Parathyroid adenoma (tissue), 2 donors: ENCODE results near the gene BAZ2B.

Source experiments
- H2AFZ ChIP-seq: fragments of 300-600 bp; sonication (generic); one replicate; pipeline ENCODE4 v1.7.0; 2017; ENCODE audit warnings: antibody characterized with exemption, mild to moderate bottlenecking
- H3K27ac ChIP-seq: fragments of 300-600 bp; sonication (generic); one replicate; pipeline ENCODE4 v1.7.0; 2017
- H3K27me3 ChIP-seq: fragments of 300-600 bp; sonication (generic); one replicate; pipeline ENCODE4 v1.7.0; 2017; ENCODE audit warnings: low read length; ENCODE audit not compliant: control insufficient read depth, insufficient read depth
- H3K36me3 ChIP-seq: fragments of 300-600 bp; sonication (generic); one replicate; pipeline ENCODE4 v1.7.0; 2017; ENCODE audit warnings: low read length; ENCODE audit not compliant: control insufficient read depth, insufficient read depth
- H3K4me1 ChIP-seq: fragments of 300-600 bp; sonication (generic); one replicate; pipeline ENCODE4 v1.7.0; 2017; ENCODE audit warnings: control low read depth
- H3K4me2 ChIP-seq: fragments of 300-600 bp; sonication (generic); one replicate; pipeline ENCODE4 v1.7.0; 2017; ENCODE audit warnings: low read length
- H3K4me3 ChIP-seq: fragments of 300-600 bp; sonication (generic); one replicate; pipeline ENCODE4 v1.7.0; 2017; ENCODE audit warnings: low read depth, low read length
- H3K79me2 ChIP-seq: fragments of 300-600 bp; sonication (generic); one replicate; pipeline ENCODE4 v1.7.0; 2017; ENCODE audit warnings: control low read depth
- H3K9ac ChIP-seq: fragments of 300-600 bp; sonication (generic); one replicate; pipeline ENCODE4 v1.7.0; 2017; ENCODE audit warnings: mild to moderate bottlenecking
- H3K9me3 ChIP-seq: fragments of 300-600 bp; sonication (generic); one replicate; pipeline ENCODE4 v1.7.0; 2017; ENCODE audit warnings: low read length; ENCODE audit not compliant: control insufficient read depth
- TF ChIP-seq, protein P1 (sequence below): fragments of 300-600 bp; sonication (generic); IDR thresholded peaks from one replicate; pipeline ENCODE4 v1.7.0; 2017; ENCODE audit warnings: antibody characterized with exemption, mild to moderate bottlenecking
- donor health status: primary hyperparathyroidism.

BAZ2B gene

GRCh38 chr2:159349674-159350299 lies 266.6 kb downstream of the BAZ2B start:
- TF ChIP-seq, protein P1, sequence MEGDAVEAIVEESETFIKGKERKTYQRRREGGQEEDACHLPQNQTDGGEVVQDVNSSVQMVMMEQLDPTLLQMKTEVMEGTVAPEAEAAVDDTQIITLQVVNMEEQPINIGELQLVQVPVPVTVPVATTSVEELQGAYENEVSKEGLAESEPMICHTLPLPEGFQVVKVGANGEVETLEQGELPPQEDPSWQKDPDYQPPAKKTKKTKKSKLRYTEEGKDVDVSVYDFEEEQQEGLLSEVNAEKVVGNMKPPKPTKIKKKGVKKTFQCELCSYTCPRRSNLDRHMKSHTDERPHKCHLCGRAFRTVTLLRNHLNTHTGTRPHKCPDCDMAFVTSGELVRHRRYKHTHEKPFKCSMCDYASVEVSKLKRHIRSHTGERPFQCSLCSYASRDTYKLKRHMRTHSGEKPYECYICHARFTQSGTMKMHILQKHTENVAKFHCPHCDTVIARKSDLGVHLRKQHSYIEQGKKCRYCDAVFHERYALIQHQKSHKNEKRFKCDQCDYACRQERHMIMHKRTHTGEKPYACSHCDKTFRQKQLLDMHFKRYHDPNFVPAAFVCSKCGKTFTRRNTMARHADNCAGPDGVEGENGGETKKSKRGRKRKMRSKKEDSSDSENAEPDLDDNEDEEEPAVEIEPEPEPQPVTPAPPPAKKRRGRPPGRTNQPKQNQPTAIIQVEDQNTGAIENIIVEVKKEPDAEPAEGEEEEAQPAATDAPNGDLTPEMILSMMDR = no peak
- Histone ChIP-seq H3K27ac (no peak overlapping the region), H3K36me3 (no peaks in the 10 kb centered on the region), H3K27me3 (no peaks in the 10 kb centered on the region), H2AFZ (no peak overlapping the region), H3K9me3 (no peaks in the 10 kb centered on the region), H3K4me1 (no peaks in the 10 kb centered on the region), H3K4me2 (no peak overlapping the region), H3K79me2 (no peaks in the 10 kb centered on the region), H3K9ac (no peak overlapping the region), H3K4me3 (no peak overlapping the region)

DNA sequence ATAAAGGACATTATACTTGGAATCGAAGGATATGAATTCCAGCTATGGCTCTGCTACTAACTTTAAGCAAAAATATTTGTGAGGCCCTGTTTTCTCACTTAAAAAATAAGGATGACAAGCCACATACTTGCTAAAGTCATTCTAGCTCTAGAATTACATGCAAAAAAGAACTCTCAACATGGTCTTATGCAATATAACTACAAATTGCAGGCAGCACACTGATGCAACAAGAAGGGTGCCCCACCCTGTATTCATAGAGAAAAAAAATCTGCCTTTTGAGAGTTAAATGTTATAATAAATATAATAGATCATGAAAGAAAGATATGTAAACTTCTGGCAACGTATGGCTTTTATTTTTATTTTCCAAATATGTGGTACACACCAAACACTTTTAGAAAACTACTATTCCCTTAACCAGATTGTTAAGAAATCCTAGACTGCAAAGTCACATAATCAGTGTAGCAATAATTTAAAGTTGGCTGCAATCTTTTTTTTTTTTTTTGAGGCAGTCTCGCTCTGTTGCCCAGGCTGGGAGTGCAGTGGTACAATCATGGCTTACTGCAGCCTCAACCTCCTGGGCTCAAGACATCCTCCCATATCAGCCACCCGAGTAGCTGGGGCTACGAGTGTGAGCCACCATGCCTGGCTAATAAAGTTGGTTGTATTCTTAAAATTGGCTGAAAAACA lies 289.6 kb downstream of the BAZ2B start:
- no peaks in the 10 kb centered on the region for H3K9me3 ChIP-seq
- H3K4me1 ChIP-seq = no peaks in the 10 kb centered on the region
- H2AFZ ChIP-seq = no peak overlapping the region
- H3K27ac ChIP-seq = no peak overlapping the region
- no peak overlapping the region for H3K4me2 ChIP-seq
- no peaks in the 10 kb centered on the region for H3K36me3 ChIP-seq
- H3K79me2 ChIP-seq = no peaks in the 10 kb centered on the region
- TF ChIP-seq, protein P1 = no peak
- H3K27me3 ChIP-seq = no peaks in the 10 kb centered on the region
- no peak overlapping the region for H3K9ac ChIP-seq
- H3K4me3 ChIP-seq = no peak overlapping the region

- Histone ChIP-seq H3K9ac (no peak overlapping the region), H3K36me3 (no peaks in the 10 kb centered on the region), H3K9me3 (no peaks in the 10 kb centered on the region), H3K27ac (no peak overlapping the region), H3K4me3 (no peak overlapping the region), H3K27me3 (no peaks in the 10 kb centered on the region), H3K4me1 (no peaks in the 10 kb centered on the region), H3K4me2 (no peak overlapping the region), H3K79me2 (no peaks in the 10 kb centered on the region), H2AFZ (no peak overlapping the region)
- TF ChIP-seq, protein P1 = no peak
Observed at GRCh38 chr2:159322419-159322818, 293.9 kb downstream of the BAZ2B start.

GRCh38 chr2:159317392-159318088 lies 298.8 kb downstream of the BAZ2B start:
- H3K4me3 ChIP-seq = no peak overlapping the region
- no peak overlapping the region for H3K4me2 ChIP-seq
- H3K9ac ChIP-seq = no peak overlapping the region
- H3K36me3 ChIP-seq = no peaks in the 10 kb centered on the region
- no peaks in the 10 kb centered on the region for H3K27me3 ChIP-seq
- H3K27ac ChIP-seq = no peak overlapping the region
- no peaks in the 10 kb centered on the region for H3K79me2 ChIP-seq
- no peaks in the 10 kb centered on the region for H3K4me1 ChIP-seq
- no peak overlapping the region for H2AFZ ChIP-seq
- no peaks in the 10 kb centered on the region for H3K9me3 ChIP-seq
- TF ChIP-seq, protein P1 = no peak
